HCT116 (cell line): ENCODE measurements around the gene LCA5L. TPM values are rescaled to one million over a fixed set of nuclear protein-coding genes. Genes with fewer than 3 reads are reported as not detected.

Experiments used
- ATAC-seq: fragments of 200-7000 bp; cut with Tn5 transposase; 2 replicates; pipeline ENCODE4 v1.9.1; 2020; ENCODE audit warnings: mild to moderate bottlenecking, moderate library complexity
- BruUV-seq: library from RNA; stranded (reverse); fragments of 400-500 nt; replicated peaks from 2 replicates; lab custom pipeline; 2021; lab: Mats Ljungman, UMichigan
- CTCF ChIA-PET: fragments of 300-600 bp; sonication (Branson Sonifier 250); formaldehyde crosslinking; loops from one replicate; lab custom pipeline; 2021; ENCODE audit warnings: antibody characterized with exemption; lab: Charles Lee
- POLR2A ChIA-PET: fragments of 300-600, 350-600 bp; sonication (Branson Sonifier 250); formaldehyde crosslinking; loops from one replicate; lab custom pipeline; 2021; ENCODE audit warnings: antibody characterized with exemption; lab: Charles Lee
- RAD21 ChIA-PET, 2 experiments: fragments of 300-600 bp; sonication (Branson Sonifier 250); formaldehyde crosslinking; loops; one replicate each; lab custom pipeline; 2023; ENCODE audit warnings: low total read pairs in 2 of 2; ENCODE audit not compliant: uncharacterized antibody in 2 of 2, unreplicated experiment in 2 of 2, low non-redundant PET in 1 of 2; lab: Charles Lee
- DNase-seq: peaks from one replicate; pipeline ENCODE4 v3.0.0-alpha.2; 2010; ENCODE audit warnings: low read depth, low spot score
- H2AFZ ChIP-seq: fragments of 200-600 bp; shearing (Covaris generic), sonication (generic); 2 replicates; pipeline ENCODE4 v1.6.1; 2017; ENCODE audit warnings: low read depth, mixed run types, mixed read lengths, antibody characterized with exemption, low read length; ENCODE audit not compliant: poor library complexity, severe bottlenecking
- H3K27ac ChIP-seq: 2 replicates; pipeline ENCODE4 v1.5.1; 2012; ENCODE audit warnings: low read depth, low read length
- H3K27me3 ChIP-seq: fragments of 200-600 bp; sonication (generic); 2 replicates; pipeline ENCODE4 v1.6.1; 2016; ENCODE audit warnings: mixed run types, low read length, mixed read lengths; ENCODE audit not compliant: insufficient read depth
- H3K36me3 ChIP-seq, 2 experiments: fragments of 200-500 bp in 1 of 2; fragments of 200-600 bp in 1 of 2; sonication (Bioruptor generic) in 1 of 2; sonication (generic) in 1 of 2; 2 replicates each; pipeline versions ENCODE4 v1.5.1 to v1.6.1; 2014 to 2016; ENCODE audit warnings: low read length in 2 of 2, inconsistent platforms in 1 of 2, mixed read lengths in 1 of 2, mixed run types in 1 of 2; ENCODE audit not compliant: insufficient read depth in 2 of 2, control insufficient read depth in 1 of 2
- H3K4me1 ChIP-seq, 2 experiments: fragments of 200-600 bp in 1 of 2; sonication (generic) in 1 of 2; 2 replicates each; pipeline versions ENCODE4 v1.5.1 to v1.6.1; 2012 to 2017; ENCODE audit warnings: low read length in 2 of 2, inconsistent platforms in 1 of 2, mild to moderate bottlenecking in 1 of 2, mixed read lengths in 1 of 2, mixed run types in 1 of 2, moderate library complexity in 1 of 2; ENCODE audit not compliant: insufficient read depth in 2 of 2, control insufficient read depth in 1 of 2
- H3K4me2 ChIP-seq: fragments of 200-600 bp; sonication (generic); 2 replicates; pipeline ENCODE4 v1.6.1; 2017; ENCODE audit warnings: mixed run types, low read length, mixed read lengths
- H3K4me3 ChIP-seq, 2 experiments: fragments of 200-600 bp in 1 of 2; sonication (generic) in 1 of 2; replicated peaks in 1 of 2; 2 replicates each; pipeline ENCODE4 v1.5.1; 2011 to 2016; ENCODE audit warnings: low read length in 2 of 2, control low read depth in 1 of 2, low read depth in 1 of 2, mild to moderate bottlenecking in 1 of 2, mixed read lengths in 1 of 2, mixed run types in 1 of 2
- H3K79me2 ChIP-seq: fragments of 200-600 bp; sonication (generic); 2 replicates; pipeline ENCODE4 v1.6.1; 2017; ENCODE audit warnings: mild to moderate bottlenecking, mixed run types, low read length, moderate library complexity, mixed read lengths; ENCODE audit not compliant: insufficient read depth
- H3K9ac ChIP-seq: fragments of 200-600 bp; sonication (generic); 2 replicates; pipeline ENCODE4 v1.6.1; 2016; ENCODE audit warnings: low read length, mixed read lengths
- H3K9me2 ChIP-seq: fragments of 200-600 bp; sonication (generic), shearing (Covaris generic); 2 replicates; pipeline ENCODE4 v1.6.1; 2017; ENCODE audit warnings: mixed run types, mild to moderate bottlenecking, moderate library complexity; ENCODE audit not compliant: insufficient read depth
- H3K9me3 ChIP-seq, 2 experiments: fragments of 200-500 bp in 1 of 2; fragments of 200-600 bp in 1 of 2; sonication (Bioruptor generic) in 1 of 2; sonication (generic) in 1 of 2; 2 replicates each; pipeline ENCODE4 v1.6.1; 2014 to 2017; ENCODE audit warnings: low read length in 2 of 2, mixed read lengths in 2 of 2, inconsistent platforms in 1 of 2, low read depth in 1 of 2, mild to moderate bottlenecking in 1 of 2, mixed run types in 1 of 2, moderate library complexity in 1 of 2; ENCODE audit not compliant: control insufficient read depth in 1 of 2, insufficient read depth in 1 of 2
- H4K20me1 ChIP-seq: fragments of 200-600 bp; sonication (generic), shearing (Covaris generic); 2 replicates; pipeline ENCODE4 v1.6.1; 2017; ENCODE audit warnings: mixed run types, mild to moderate bottlenecking, moderate library complexity; ENCODE audit not compliant: insufficient read depth
- CEBPB ChIP-seq: IDR thresholded peaks from 2 replicates; pipeline ENCODE4 v1.6.1; 2012; ENCODE audit warnings: low read depth
- ELF1 ChIP-seq: IDR thresholded peaks from 2 replicates; pipeline ENCODE4 v1.6.1; 2012; ENCODE audit warnings: low read depth, borderline replicate concordance
- EZH2 ChIP-seq: fragments of 200-600 bp; sonication (generic); IDR thresholded peaks from 2 replicates; pipeline ENCODE4 v1.6.1; 2017; ENCODE audit warnings: antibody characterized with exemption, mixed run types
- EZH2phosphoT487 ChIP-seq: fragments of 200-600 bp; IDR thresholded peaks from 2 replicates; pipeline ENCODE4 v1.6.1; 2018; ENCODE audit warnings: antibody characterized with exemption, borderline replicate concordance
- JUND ChIP-seq: IDR thresholded peaks from 2 replicates; pipeline ENCODE4 v1.6.1; 2012
- POLR2A ChIP-seq: IDR thresholded peaks from 2 replicates; pipeline ENCODE4 v1.7.0; 2011; ENCODE audit warnings: borderline replicate concordance; ENCODE audit not compliant: insufficient read depth, insufficient read length; ENCODE audit errors: extremely low read depth
- POLR2AphosphoS5 ChIP-seq: IDR thresholded peaks from 2 replicates; pipeline ENCODE4 v1.6.1; 2011; ENCODE audit warnings: mild to moderate bottlenecking, low read depth, low read length, moderate library complexity
- RAD21 ChIP-seq: IDR thresholded peaks from 2 replicates; pipeline ENCODE4 v1.6.1; 2012; ENCODE audit warnings: low read depth, mild to moderate bottlenecking
- SP1 ChIP-seq: IDR thresholded peaks from 2 replicates; pipeline ENCODE4 v1.6.1; 2012; ENCODE audit warnings: low read depth
- SRF ChIP-seq: IDR thresholded peaks from 2 replicates; pipeline ENCODE4 v1.6.1; 2012; ENCODE audit warnings: low read depth
- YY1 ChIP-seq: IDR thresholded peaks from 2 replicates; pipeline ENCODE4 v1.6.1; 2011; ENCODE audit warnings: low read length, low read depth, moderate library complexity, mild to moderate bottlenecking; ENCODE audit not compliant: insufficient replicate concordance; ENCODE audit errors: extremely low read depth
- ZFX ChIP-seq: fragments of 450-650 bp; IDR thresholded peaks from 2 replicates; pipeline ENCODE4 v1.6.1; 2017
- intact Hi-C: fragments of 100-400 bp; cut with micrococcal nuclease; formaldehyde crosslinking; loops from 2 replicates; pipeline ENCODE4 v1.10.0; 2022
- total RNA-seq: library from RNA; stranded (reverse); gene quantifications from one replicate; pipeline ENCODE4 v1.2.1, GENCODE V29; 2021; ENCODE audit not compliant: unreplicated experiment
- TF ChIP-seq, protein P1 (sequence below): IDR thresholded peaks from 2 replicates; pipeline ENCODE4 v1.6.1; 2012
- TF ChIP-seq, protein P2 (sequence below), 3 experiments: fragments of 200-600 bp in 1 of 3; sonication (generic) in 1 of 3; IDR thresholded peaks in 2 of 3; conservative IDR thresholded peaks in 1 of 3; 2 replicates each; pipeline ENCODE4 v1.5.1; 2012 to 2017; ENCODE audit warnings: low read depth in 2 of 3, low read length in 2 of 3, antibody characterized with exemption in 1 of 3, borderline replicate concordance in 1 of 3, control low read depth in 1 of 3, mild to moderate bottlenecking in 1 of 3, mixed read lengths in 1 of 3, mixed run types in 1 of 3, moderate library complexity in 1 of 3; ENCODE audit not compliant: insufficient read depth in 1 of 3
- TF ChIP-seq, protein P3 (sequence below): IDR thresholded peaks from 2 replicates; pipeline ENCODE4 v1.6.1; 2012; ENCODE audit warnings: low read depth
- TF ChIP-seq, protein P4 (sequence below): IDR thresholded peaks from 2 replicates; pipeline ENCODE4 v1.6.1; 2012

The LCA5L gene
- total RNA-seq, 1 experiment from 2014 or later = 1.9 TPM

DNA sequence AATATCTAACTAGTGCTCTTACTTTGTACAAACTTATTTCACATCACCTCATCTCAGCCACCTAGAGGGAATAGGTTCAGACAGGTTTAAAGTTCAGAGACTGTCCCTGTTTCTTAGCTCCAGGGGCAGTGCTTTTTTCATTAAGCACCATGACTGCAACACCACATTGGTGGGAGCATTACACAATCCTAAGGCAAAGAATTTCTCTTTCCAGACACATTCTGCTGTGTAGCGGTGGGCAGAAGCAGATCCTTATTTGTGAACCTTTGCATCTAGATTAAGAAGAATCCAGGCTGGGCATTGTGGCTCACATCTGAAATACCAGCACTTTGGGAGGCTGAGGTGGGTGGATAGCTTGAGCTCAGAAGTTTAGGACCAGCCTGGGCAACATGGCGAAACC is 16.1 kb downstream of the LCA5L start:
- DNase-seq = no peak
- H3K79me2 ChIP-seq = no peaks in the 10 kb centered on the region
- CTCF ChIA-PET = no interaction called here
- H3K4me1 ChIP-seq = no peaks in the 10 kb centered on the region
- no peak for ATAC-seq
- POLR2A ChIA-PET = no interaction called here
- H3K4me3 ChIP-seq = no peak overlapping the region
- H3K36me3 ChIP-seq = no peaks in the 10 kb centered on the region
- H3K9me2 ChIP-seq = no peaks in the 10 kb centered on the region
- no peak for TF ChIP-seq POLR2AphosphoS5
- TF ChIP-seq JUND = no peak
- TF ChIP-seq ZFX = no peak
- TF ChIP-seq POLR2A = no peak
- TF ChIP-seq CEBPB = no peak
- TF ChIP-seq EZH2 = no peak
- TF ChIP-seq SRF = no peak
- TF ChIP-seq, protein P1, sequence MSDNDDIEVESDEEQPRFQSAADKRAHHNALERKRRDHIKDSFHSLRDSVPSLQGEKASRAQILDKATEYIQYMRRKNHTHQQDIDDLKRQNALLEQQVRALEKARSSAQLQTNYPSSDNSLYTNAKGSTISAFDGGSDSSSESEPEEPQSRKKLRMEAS = no peak
- no peak for TF ChIP-seq YY1
- TF ChIP-seq RAD21 = no peak
- TF ChIP-seq SP1 = no peak
- TF ChIP-seq, protein P2, sequence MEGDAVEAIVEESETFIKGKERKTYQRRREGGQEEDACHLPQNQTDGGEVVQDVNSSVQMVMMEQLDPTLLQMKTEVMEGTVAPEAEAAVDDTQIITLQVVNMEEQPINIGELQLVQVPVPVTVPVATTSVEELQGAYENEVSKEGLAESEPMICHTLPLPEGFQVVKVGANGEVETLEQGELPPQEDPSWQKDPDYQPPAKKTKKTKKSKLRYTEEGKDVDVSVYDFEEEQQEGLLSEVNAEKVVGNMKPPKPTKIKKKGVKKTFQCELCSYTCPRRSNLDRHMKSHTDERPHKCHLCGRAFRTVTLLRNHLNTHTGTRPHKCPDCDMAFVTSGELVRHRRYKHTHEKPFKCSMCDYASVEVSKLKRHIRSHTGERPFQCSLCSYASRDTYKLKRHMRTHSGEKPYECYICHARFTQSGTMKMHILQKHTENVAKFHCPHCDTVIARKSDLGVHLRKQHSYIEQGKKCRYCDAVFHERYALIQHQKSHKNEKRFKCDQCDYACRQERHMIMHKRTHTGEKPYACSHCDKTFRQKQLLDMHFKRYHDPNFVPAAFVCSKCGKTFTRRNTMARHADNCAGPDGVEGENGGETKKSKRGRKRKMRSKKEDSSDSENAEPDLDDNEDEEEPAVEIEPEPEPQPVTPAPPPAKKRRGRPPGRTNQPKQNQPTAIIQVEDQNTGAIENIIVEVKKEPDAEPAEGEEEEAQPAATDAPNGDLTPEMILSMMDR (IDR thresholded peaks at IDR 0.05 in 2 of 3, conservative IDR thresholded peaks at IDR 0.05 in 1 of 3; ENCODE audit: borderline replicate concordance in 1 of 3, insufficient read depth in 1 of 3, low read depth in 2 of 3, low read length in 2 of 3) = no peak
- no peak for TF ChIP-seq EZH2phosphoT487
- TF ChIP-seq, protein P3, sequence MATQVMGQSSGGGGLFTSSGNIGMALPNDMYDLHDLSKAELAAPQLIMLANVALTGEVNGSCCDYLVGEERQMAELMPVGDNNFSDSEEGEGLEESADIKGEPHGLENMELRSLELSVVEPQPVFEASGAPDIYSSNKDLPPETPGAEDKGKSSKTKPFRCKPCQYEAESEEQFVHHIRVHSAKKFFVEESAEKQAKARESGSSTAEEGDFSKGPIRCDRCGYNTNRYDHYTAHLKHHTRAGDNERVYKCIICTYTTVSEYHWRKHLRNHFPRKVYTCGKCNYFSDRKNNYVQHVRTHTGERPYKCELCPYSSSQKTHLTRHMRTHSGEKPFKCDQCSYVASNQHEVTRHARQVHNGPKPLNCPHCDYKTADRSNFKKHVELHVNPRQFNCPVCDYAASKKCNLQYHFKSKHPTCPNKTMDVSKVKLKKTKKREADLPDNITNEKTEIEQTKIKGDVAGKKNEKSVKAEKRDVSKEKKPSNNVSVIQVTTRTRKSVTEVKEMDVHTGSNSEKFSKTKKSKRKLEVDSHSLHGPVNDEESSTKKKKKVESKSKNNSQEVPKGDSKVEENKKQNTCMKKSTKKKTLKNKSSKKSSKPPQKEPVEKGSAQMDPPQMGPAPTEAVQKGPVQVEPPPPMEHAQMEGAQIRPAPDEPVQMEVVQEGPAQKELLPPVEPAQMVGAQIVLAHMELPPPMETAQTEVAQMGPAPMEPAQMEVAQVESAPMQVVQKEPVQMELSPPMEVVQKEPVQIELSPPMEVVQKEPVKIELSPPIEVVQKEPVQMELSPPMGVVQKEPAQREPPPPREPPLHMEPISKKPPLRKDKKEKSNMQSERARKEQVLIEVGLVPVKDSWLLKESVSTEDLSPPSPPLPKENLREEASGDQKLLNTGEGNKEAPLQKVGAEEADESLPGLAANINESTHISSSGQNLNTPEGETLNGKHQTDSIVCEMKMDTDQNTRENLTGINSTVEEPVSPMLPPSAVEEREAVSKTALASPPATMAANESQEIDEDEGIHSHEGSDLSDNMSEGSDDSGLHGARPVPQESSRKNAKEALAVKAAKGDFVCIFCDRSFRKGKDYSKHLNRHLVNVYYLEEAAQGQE = no peak
- TF ChIP-seq, protein P4, sequence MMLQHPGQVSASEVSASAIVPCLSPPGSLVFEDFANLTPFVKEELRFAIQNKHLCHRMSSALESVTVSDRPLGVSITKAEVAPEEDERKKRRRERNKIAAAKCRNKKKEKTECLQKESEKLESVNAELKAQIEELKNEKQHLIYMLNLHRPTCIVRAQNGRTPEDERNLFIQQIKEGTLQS = no peak
- TF ChIP-seq ELF1 = no peak
- TF ChIP-seq, all 23 proteins: peak for 0
- Histone ChIP-seq H3K27me3 (no peaks in the 10 kb centered on the region), H3K4me2 (no peak overlapping the region), H4K20me1 (no peaks in the 10 kb centered on the region), H3K27ac (no peak overlapping the region), H3K9ac (no peak overlapping the region), H3K9me3 (no peaks in the 10 kb centered on the region), H2AFZ (no peak overlapping the region)
- RAD21 ChIA-PET = no interaction called here
- BruUV-seq = no TSS peak
- intact Hi-C loops = no loop called here
